K562 (cell line): ENCODE data around the gene HS6ST1. TPM values are rescaled to one million over a fixed set of nuclear protein-coding genes. Genes with fewer than 3 reads are reported as not detected.

Experiments used
- ATF6 ChIP-seq: sonication (generic); formaldehyde crosslinking; IDR thresholded peaks from 2 replicates; pipeline ENCODE4 v1.4.0; 2020; ENCODE audit warnings: mild to moderate bottlenecking, missing genetic modification reagents
- CHD2 ChIP-seq: IDR thresholded peaks from 2 replicates; pipeline ENCODE4 v1.6.1; 2011; ENCODE audit warnings: low read depth, low read length
- CHD4 ChIP-seq: fragments of 200-600 bp; sonication (generic); IDR thresholded peaks from 3 replicates; pipeline ENCODE4 v1.6.1; 2012; ENCODE audit warnings: low read depth, mild to moderate bottlenecking, mixed read lengths, low read length, inconsistent platforms; ENCODE audit not compliant: insufficient read depth, insufficient replicate concordance, poor library complexity, severe bottlenecking
- HMGN3 ChIP-seq: IDR thresholded peaks from 2 replicates; pipeline ENCODE4 v1.6.1; 2011; ENCODE audit warnings: borderline replicate concordance, low read depth, mild to moderate bottlenecking, mixed read lengths, low read length; ENCODE audit not compliant: insufficient read length; ENCODE audit errors: extremely low read depth
- MTA1 ChIP-seq: fragments of 450-650 bp; IDR thresholded peaks from 2 replicates; pipeline ENCODE4 v1.6.1; 2017; ENCODE audit warnings: borderline replicate concordance
- MYC ChIP-seq, 2 experiments: fragments of 250-450 bp in 1 of 2; sonication (Bioruptor Pico) in 1 of 2; IDR thresholded peaks; 2 replicates each; pipeline versions ENCODE4 v1.5.1 to v1.6.1; 2012 to 2021; ENCODE audit warnings: low read depth in 2 of 2, borderline replicate concordance in 1 of 2, improper control_type of control experiment in 1 of 2, low read length in 1 of 2, mild to moderate bottlenecking in 1 of 2, moderate library complexity in 1 of 2
- RB1 ChIP-seq: fragments of 450-650 bp; IDR thresholded peaks from 2 replicates; pipeline ENCODE4 v1.6.1; 2017; ENCODE audit warnings: low read depth, mild to moderate bottlenecking
- ZBED1 ChIP-seq: IDR thresholded peaks from 2 replicates; pipeline ENCODE4 v1.6.1; 2014
- ZNF384 ChIP-seq: IDR thresholded peaks from 2 replicates; pipeline ENCODE4 v1.6.1; 2012; ENCODE audit warnings: low read depth, low read length, improper control_type of control experiment
- ZNF41 ChIP-seq: fragments of 250-450 bp; sonication (Bioruptor Pico); conservative IDR thresholded peaks from 2 replicates; pipeline ENCODE4 v1.4.0; 2020; ENCODE audit warnings: mild to moderate bottlenecking
- ZNF436 ChIP-seq: fragments of 250-450, 450-650 bp; sonication (Bioruptor Pico); formaldehyde crosslinking; IDR thresholded peaks from 2 replicates; pipeline ENCODE4 v1.7.0; 2020; ENCODE audit warnings: mild to moderate bottlenecking
- polyA plus RNA-seq, 8 experiments: library from polyadenylated mRNA; depleted of rRNA in 4 of 8; stranded (reverse) in 5 of 8; unstranded in 3 of 8; fragments of >200 nt; fragmentation: Nextera tagmentation in 2 of 8; fragmentation: Illumina TruSeq in 1 of 8; extraction: Ambion mirVana in 2 of 8; extraction: Trizol in 1 of 8; gene quantifications; 2 replicates each; pipeline versions ENCODE4 v1.2.1 to v1.2.3, GENCODE V29; 2011 to 2014; ENCODE audit warnings: inconsistent platforms in 1 of 8, missing spikeins in 1 of 8
- total RNA-seq, 7 experiments: library from RNA; depleted of rRNA in 6 of 7; stranded (reverse); fragments of >200 nt in 6 of 7; fragmentation: Illumina TruSeq in 2 of 7; extraction: Trizol in 2 of 7; gene quantifications; 2 replicates each; pipeline versions ENCODE4 v1.2.1 to v1.2.3, GENCODE V29; 2011 to 2021; ENCODE audit warnings: low replicate concordance in 1 of 7

HS6ST1 gene
- total and polyA plus RNA-seq, 9 of the 15 experiments (the other 6 are each of a cell fraction or from before 2014, with no cell fraction given), result 0.06 to 7.4 (median 3.8) TPM

- peak; percentile 95 for TF ChIP-seq ZNF436 (CRISPR knock-in tag)
- no peak for TF ChIP-seq MTA1
- TF ChIP-seq CHD4, result no peak
- TF ChIP-seq MYC (IDR thresholded peaks at IDR 0.05; ENCODE audit: low read depth, low read length), result peak; percentile 35; the same call in 1 of the 2 replicates
- no peak for TF ChIP-seq MYC (CRISPR knock-in tag; IDR thresholded peaks at IDR 0.05; ENCODE audit: borderline replicate concordance, low read depth)
- no peak for TF ChIP-seq ZNF41 (CRISPR knock-in tag)
- TF ChIP-seq ATF6 (CRISPR knock-in tag), result no peak
- TF ChIP-seq ZBED1, result no peak
- peak; percentile 35 for TF ChIP-seq HMGN3
- peak; percentile 25; the same call in 1 of the 2 replicates for TF ChIP-seq CHD2
- 0 out of 2 replicates have a peak, but pooled peaks have one; percentile 36 for TF ChIP-seq ZNF384
- TF ChIP-seq RB1, result peak; percentile 81
Observed at GRCh38 chr2:128321784-128322714, 3.4 kb upstream of the HS6ST1 start (continued).
